GM19328 (cell line): ENCODE data around the gene GGNBP2.
A peak's percentile ranks its signal among the peaks of the same experiment; 100 is the strongest.
"Not testable (repeated sequence)": the region's sequence is repeated elsewhere in the genome, so short reads cannot be mapped to it uniquely, and the experiment has no call there.

Experiments used
- ATAC-seq: cut with Tn5 transposase; IDR thresholded peaks from one replicate; pipeline ENCODE4 v1.9.1; 2021; ENCODE audit warnings: mild to moderate bottlenecking, moderate library complexity; ENCODE audit not compliant: unreplicated experiment

Gene GGNBP2, protein sequence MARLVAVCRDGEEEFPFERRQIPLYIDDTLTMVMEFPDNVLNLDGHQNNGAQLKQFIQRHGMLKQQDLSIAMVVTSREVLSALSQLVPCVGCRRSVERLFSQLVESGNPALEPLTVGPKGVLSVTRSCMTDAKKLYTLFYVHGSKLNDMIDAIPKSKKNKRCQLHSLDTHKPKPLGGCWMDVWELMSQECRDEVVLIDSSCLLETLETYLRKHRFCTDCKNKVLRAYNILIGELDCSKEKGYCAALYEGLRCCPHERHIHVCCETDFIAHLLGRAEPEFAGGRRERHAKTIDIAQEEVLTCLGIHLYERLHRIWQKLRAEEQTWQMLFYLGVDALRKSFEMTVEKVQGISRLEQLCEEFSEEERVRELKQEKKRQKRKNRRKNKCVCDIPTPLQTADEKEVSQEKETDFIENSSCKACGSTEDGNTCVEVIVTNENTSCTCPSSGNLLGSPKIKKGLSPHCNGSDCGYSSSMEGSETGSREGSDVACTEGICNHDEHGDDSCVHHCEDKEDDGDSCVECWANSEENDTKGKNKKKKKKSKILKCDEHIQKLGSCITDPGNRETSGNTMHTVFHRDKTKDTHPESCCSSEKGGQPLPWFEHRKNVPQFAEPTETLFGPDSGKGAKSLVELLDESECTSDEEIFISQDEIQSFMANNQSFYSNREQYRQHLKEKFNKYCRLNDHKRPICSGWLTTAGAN

DNA sequence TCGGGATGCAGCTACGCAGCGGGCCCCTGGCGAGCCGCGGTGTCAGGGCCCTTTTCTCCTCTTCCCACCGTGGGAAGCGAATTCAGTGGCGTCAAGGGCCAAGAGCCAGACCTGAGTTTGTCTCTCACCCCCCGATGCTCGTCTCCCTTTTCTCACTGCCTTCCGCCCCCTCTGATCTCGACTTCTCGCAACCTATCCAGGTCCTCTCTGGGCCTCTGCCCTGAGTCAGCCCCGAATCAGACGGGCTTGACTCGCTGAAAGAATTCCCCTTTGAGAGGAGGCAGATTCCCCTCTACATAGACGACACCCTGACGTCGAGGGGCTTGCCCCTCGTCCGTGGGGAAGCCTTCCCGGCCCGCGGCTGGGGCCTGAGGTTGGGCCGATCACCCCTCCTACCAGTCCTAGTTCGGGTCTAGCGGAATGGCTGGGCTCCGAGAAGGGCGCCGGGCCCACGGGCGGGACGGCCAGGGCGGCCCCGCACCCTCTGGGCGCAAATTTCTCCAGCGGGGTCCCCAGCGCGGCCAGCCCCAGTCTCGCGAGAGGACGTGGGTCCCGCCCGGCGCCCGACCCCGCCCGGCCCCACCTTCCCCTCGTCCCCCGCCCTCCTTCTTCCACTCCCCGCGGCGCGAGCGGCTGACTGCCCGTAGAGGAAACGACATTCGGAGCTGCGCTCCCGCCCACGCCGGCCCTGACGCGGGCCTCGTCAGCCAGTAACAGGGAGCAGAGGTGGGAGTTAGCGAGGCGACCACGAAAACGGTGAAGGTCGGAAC is at the start of gene GGNBP2:
GGNBP2 (plus strand) TSS at position 613 of the 770 bp plus-strand sequence. CDS start 806 bp downstream, outside the sequence.
- peak; percentile 43 for ATAC-seq

DNA sequence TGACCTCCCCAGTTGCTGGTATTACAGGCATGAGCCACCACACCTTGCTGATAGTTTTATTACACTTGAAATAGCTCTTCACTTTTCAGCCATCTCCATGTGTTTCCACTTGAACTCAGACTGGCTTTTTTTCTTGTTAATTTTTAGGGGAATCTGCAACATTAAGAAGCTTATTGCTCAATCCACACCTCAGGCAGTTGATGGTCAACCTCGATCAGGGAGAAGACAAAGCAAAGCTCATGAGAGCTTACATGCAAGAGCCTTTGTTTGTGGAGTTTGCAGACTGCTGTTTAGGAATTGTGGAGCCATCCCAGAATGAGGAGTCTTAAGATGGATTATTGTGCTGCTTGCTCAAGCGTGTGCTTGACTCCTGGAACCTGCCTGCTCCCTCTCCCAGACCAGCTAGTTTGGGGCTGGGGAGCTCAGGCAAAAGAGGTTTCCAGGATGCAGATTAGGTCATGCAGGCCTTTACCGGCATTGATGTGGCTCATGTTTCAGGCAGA is 49.6 kb upstream of the GGNBP2 start:
- ATAC-seq: no peak

DNA sequence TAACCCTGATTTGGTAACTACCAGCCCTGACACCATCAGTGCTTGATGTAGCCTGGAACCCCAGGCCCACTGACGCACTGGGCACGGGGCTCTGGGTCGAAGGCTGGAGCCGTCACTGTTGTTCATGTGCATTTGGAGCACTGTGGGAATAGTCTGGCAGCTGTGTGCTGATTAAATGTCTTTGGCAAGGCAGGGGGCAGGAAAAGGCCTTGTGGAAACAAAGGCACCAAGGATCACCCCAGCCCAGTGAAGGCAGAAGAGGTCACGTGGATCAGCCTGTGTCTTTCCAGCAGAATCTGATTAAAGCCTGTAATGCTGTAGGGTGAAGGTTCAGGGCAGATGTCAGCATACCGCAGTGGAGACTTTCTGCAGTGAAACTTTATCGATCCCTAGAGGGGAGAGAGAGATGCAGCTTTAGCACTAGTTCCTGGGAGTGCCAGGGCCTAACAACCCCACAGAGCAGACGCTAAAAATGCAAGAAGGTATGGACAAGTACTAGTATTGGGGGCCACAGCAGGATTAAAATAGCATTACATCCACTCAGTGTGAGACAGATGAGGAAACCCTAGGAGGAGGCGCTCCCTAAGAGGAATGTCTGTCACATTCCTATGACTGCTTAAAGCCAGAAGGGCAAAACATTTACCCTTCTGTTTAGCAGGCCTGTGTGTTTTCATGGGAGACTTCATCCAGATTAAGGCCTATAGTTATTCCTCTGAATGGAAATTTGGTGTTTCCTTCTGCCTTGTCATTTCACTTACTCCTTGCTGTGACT is 48.5 kb upstream of the GGNBP2 start:
- ATAC-seq: no peak

DNA sequence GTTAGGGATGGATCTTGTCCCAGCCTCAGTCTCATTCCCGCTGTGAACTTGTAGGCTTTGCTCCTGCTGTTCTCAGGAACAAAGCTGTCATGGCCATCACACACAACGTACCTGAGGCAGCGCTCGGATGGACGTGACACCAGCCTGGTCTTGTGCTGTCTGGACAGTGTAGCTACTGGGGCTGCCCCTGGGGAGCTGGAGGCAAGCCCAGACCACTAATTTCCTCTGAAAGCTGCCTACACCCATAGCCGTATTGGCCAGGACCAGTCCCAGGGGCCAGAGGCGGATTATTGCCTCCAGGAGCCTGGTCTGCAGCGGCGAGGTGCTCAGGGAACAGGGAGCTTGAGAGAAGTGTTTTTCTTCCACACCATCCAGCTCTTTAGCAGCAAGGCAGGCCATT is 46.6 kb upstream of the GGNBP2 start:
- ATAC-seq: no peak

DNA sequence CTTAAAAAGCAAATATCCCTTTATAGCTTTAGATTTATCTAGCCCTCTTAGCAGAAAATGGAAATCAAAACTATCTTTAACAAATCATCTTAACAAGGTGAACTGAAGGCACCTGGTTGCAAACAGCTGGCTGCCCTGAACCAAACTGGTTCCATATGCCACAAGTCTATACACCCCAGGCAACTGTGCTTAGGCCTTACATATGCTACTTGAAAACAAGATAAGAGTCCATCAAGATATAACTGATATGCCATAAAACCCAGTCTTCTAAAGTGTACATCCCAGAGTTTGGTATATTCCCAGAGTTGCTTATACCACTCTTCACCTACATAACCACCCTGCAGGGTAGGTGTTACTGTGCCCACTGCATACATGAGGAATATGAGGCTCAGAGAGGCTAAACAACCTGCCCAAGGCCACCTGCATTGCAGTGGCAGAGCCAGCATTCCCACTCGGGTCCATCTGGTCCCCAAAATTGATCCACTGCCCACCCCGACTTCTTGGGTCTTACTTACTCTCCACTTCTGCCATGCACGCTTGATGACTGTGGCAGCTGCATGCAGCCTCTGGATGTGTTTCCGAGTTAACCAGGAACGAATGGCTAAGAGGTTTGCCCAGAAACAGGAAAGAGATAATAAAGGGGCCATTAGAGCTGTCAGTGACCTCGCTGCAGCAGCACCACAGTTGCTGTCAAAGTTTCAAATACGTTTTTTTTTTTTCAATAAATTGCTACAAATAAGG is 46.0 kb upstream of the GGNBP2 start:
- no peak for ATAC-seq

DNA sequence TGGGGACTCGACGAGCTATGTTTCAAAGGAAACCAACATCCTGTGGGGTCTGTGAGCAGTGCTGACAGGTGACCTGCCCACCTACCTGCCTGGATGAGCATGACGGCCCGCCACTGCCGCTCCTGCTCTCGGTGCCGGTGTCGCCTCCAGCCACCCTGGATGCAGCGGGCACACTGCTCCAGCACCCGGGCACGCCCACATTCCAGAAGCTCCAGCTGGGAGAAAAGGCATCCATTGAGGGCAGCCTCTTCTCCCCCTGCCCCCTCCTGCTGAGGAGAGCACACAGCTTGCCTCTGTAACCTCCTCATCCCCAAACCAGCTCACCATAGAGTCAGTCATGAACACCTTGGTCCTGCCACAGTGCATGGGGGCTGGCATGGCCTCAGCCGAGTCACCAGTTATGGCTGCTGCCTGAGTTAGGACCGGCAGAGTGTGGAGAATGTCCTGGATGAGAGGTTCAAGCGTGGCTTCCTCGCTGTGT is 43.9 kb upstream of the GGNBP2 start:
- ATAC-seq: no peak

DNA sequence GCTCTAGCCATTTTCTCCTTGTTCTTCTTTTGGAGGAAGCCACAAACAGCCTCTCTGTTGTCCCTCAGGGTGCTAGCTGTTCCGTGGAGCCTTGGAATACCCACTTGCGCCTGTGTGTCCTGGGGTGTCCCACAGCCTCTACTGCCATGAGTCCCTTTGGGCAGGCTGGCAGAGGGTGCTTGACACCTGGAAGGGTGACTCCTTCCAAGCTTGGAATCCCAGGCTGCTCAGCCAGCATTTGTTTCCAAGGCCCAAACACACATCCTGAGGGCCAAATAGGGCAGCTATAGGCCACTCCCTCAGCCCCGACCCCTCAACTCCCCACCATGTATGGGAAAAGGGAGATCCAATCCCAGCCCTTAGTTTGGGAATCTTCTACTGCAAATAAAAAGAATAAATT is 43.4 kb upstream of the GGNBP2 start:
- ATAC-seq: no peak

DNA sequence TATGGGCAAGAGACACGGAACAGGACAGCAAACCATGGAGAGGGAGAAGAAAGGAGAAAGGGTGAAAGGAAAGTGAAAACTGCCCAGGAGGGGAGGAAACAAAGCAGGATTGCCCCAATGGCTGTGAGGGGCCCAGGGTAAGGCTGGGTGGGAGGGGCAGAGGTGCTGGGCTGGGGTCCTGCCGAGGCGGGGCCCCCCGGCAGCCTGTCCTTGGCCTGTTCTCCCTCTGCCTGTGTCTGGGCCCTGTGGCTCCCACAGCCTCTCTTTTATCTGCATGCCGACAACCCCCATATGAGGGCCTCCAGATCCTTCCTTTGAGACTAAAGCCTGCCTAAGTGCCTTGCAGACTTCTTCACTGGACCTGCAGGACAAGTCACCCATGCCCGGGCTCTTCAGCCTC is 42.8 kb upstream of the GGNBP2 start:
- no peak for ATAC-seq

DNA sequence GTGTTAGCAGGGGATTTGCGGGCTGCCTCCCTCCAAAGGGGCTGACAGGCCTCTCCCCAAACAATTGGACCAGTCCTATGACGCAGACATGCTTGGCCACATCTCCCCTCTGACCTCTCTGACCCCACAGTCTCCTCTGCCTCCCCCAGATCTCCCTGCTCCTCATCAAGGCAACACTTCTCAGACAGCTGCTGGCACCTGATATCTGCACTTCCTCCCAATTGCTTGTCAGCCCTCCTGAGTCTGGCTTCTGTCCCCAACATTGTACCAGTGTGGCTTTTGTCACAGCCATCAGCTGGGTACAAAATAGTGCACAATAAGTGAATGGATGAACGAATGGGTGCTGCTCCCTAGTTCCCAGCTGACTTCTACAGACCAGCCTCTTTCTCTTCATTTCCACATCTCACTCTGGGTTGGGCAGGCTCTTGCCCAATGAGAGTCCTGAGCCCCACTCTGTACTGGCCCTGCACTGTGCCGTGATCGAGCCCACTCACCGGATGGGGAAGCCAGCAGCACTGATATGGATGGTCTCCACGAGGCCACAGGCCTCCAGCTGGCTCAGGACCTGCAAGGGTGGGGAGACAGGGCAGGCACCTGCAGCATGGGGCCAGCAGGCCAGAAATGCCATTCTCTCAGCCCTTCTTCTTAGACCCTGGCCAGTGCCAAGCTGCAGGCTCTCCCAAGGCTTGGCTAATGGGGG is 41.1 kb upstream of the GGNBP2 start:
- no peak for ATAC-seq

DNA sequence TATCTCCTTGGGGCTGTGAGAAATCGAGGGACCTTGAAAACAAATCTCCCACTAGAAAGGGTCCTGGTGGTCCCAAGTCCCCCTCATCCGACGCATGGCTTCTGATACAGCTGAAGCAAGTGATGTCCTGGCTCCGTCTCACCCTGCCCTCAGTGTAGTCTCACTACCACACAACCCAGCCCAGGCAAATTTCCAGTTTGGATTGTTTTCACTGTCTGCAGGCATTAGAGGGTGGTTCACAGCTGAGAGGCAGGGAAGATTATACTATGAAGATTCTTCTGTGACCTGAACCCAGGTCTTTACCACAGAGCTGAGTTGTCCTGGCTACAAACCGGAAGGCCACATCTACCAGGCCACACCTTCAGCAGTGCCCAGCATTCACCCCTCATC is 40.6 kb upstream of the GGNBP2 start:
- ATAC-seq: no peak

DNA sequence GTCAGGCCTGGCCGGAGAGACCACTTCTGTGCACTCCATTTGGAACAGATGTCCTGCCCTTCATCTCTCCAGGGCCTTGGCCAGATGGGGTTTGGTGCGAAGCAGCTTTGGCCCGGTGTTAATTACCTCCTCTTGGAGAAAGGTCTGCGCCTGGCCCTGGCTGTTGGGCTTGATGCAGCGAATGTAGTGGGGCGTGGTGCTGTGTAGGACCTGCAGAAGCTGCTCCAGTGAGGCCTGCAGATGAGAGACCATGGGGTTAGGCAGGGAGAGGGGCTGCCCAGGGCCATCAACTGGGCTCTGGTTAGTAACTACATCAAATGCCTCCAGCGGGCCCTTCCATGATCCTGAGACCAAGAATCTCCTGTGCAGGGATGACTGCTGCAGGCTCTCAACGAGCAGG is 39.5 kb upstream of the GGNBP2 start:
- ATAC-seq: no peak

DNA sequence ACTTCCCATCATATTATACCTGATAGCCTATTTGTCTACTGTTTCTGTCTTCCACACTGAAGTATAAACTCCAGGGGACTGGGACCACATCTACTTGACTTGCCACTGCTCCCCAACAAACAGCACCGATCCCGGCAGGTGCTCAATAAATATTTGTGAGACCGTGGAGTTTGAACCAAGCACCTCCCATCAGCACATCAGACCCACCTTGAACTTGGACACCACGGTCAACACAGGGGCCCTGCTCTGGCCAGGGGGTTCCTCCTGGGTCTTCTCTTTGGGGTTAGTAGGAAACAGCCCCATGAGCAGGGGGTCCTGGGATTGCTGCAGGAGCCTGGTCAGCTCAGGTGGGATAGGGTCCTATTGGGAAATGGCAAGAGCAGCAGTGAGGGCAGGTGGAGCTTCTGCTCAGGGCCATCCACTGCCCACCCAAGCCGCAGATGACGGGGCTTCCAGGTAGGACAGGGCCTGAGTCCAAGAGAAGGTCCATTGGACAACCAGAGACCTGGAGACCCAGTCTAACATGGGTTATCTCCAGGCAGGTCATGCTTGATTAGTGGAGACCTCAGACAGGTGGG is 38.4 kb upstream of the GGNBP2 start:
- ATAC-seq: no peak

DNA sequence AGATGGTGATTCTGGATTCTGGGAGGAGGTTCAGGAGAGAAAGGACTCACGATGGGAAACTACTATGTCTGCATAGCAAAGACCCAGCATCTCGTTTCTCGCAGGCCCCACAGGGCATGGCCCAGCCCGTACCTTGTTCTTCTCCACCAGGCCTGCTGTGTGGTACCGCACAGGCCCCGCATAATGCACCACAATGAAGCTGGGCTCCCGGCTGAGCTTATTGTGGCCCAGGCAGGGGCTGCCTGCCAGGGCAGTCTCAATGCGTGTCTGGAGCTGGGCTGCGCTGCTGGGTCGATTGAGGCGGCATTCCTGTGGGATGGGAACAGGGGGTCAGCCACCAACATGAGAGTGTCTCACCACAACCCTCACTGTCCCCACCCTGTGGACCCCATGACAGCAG is 37.9 kb upstream of the GGNBP2 start:
- no peak for ATAC-seq

DNA sequence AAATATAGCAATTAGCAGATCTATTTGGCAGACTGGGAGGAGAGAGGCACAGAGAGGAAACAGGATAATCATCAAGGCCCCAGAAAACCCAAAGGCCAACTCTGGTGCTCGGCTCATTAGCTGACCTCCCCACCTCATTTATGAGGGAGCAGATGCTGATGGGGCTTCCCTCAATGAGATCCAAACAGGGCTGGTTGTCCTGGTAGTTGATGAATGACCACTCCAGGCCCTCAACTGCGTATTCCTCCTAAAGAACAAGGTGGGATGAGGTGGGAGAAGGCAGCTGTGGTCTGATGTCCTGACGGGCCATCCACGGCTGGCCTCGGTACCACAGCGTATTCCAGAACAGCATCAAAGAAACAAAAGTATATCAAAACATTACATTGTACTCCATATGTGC is 37.5 kb upstream of the GGNBP2 start:
- no peak for ATAC-seq

DNA sequence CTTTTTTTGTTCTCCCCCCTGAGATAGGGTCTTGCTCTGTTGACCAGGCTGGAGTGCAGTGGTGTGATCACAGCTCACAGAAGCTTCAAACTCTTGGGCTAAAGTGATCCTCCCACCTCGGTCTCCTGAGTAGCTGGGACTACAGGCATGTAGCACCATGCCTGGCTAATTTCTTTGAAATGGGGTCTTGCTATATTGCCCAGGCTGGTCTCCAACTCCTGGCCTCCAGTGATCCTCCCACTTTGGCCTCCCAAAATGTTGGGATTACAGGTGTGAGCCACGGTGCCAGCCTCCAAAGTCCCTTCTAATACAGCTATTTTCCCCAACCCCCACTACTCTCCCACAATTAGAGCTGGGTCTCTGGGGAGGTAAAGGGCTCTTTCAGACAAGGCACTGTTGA is 36.3 kb upstream of the GGNBP2 start:
- ATAC-seq: not testable (repeated sequence)

DNA sequence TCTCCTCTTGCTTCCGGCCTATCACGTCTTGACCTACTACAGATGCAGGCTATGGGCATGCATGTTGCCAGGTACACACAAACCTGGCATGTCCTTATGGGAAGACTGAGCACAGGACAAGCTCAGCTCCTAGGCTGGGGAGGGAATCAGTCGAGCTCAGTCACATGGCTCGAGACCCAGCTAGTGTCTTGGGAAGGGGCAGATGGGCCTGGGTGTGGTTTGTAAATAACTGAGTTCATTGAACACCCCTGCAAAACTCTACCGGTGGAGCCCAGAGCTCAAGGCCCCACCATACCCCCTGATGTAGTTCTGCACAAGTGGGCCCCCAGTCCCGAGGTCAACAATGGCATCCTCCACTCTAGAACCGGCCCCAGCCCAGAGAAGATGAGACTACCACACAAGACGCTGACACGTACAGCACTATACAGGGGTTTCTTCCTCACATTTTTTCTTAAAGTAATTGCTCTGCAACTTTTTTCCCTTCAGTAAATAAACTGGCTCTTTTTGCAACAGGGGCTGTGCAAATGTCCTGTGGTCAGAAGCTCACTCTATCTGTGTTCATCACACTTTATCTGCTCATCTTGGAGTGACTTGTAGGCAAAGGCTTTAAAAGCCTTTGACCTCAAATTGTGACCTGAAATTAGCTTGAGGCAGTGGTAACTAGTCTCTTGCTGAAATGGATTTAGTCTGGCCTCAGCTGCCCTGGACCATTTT is 35.3 kb upstream of the GGNBP2 start:
- ATAC-seq: no peak

DNA sequence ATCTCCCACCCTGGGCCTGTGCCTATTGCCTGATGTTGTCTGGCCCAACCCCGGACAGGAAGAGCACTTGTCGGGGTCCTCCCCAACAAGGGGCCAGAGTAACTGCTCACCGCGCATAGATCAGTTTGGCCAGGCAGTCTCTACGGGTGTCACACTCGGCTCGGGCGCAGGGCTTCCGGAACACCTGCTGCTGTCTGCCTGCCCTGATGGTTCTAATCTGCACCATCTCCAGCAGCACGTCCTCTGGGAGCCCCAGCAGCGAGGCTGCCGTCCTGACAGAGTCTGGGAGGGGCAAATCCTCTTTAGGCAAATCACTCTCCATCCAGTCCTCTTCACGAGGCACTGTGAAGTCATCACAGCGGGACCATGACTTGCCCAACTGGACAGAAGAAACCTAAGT is 34.1 kb upstream of the GGNBP2 start:
- ATAC-seq: no peak

DNA sequence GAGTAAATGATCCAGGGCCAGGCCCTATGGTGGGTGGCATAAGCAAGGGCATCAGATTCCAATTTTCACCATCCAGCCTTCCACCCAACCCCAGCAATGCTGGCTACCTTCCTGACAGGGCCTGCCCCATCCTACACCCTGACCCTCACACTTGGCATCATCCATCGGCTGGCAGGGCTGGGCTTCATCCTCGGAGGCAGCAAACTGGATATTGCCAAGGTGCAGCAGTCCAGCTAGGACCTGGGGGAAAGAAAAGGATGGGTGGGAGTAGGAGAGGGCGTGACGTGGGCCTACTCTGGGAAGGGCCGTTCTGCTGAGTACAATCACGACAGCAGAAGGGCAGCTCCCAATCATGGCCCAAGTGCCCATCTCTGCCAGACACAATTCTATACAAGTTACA is 33.5 kb upstream of the GGNBP2 start:
- ATAC-seq: no peak
